Activated naive CD8-positive, alpha-beta T cell treated with anti-CD3 and anti-CD28 coated beads, Interleukin-2, amount 10 ng/mL, durations not matched to agents 7 days and 5 days (primary cell): Measurements from ENCODE around the gene FNTB. TPM values are rescaled to one million over a fixed set of nuclear protein-coding genes. Genes with fewer than 3 reads are reported as not detected.

ENCODE experiments used
- ATAC-seq: fragments of 150-1000 bp; cut with Tn5 transposase; one replicate; pipeline ENCODE4 v1.10.0; 2021; ENCODE audit warnings: low read depth, moderate library complexity
- POLR2A ChIA-PET: fragments of 350-600 bp; sonication (Branson Sonifier 250); formaldehyde crosslinking; loops from one replicate; lab custom pipeline; 2021; ENCODE audit warnings: antibody characterized with exemption; lab: Charles Lee
- DNase-seq: peaks from one replicate; pipeline ENCODE4 v3.0.0; 2021
- H3K27ac Mint-ChIP-seq: one replicate; pipeline ENCODE4 v1.8.0; 2022; ENCODE audit warnings: mild to moderate bottlenecking, mixed read lengths
- H3K27me3 Mint-ChIP-seq: one replicate; pipeline ENCODE4 v1.8.0; 2022; ENCODE audit warnings: mild to moderate bottlenecking, moderate library complexity, mixed read lengths
- H3K36me3 Mint-ChIP-seq: one replicate; pipeline ENCODE4 v1.8.0; 2021; ENCODE audit warnings: mild to moderate bottlenecking, mixed read lengths
- H3K4me1 Mint-ChIP-seq: one replicate; pipeline ENCODE4 v1.8.0; 2021; ENCODE audit warnings: mixed read lengths
- H3K4me3 Mint-ChIP-seq: one replicate; pipeline ENCODE4 v1.8.0; 2022; ENCODE audit warnings: mild to moderate bottlenecking, moderate library complexity, mixed read lengths
- H3K9me3 Mint-ChIP-seq: one replicate; pipeline ENCODE4 v1.8.0; 2021; ENCODE audit warnings: mixed read lengths
- microRNA-seq: library from miRNA; unstranded; fragments of <30 nt; microRNA quantifications from one replicate; pipeline ENCODE4 v1.2.0, GENCODE V29; 2022
- total RNA-seq, 2 experiments: library from RNA; stranded (reverse); gene quantifications; one replicate each; pipeline ENCODE4 v1.2.3, GENCODE V29; 2021

The FNTB gene
- total RNA-seq, 2 experiments from 2014 or later = 15.8 to 17.8 TPM

GRCh38 chr14:65104791-65105190 lies 118.1 kb downstream of the FNTB start:
- no peaks in the 10 kb centered on the region for H3K9me3 Mint-ChIP-seq
- H3K4me1 Mint-ChIP-seq = peaks cover 22% of the 10 kb centered on the region
- no peak overlapping the region for H3K27ac Mint-ChIP-seq
- DNase-seq = no peak
- no peak for ATAC-seq
- H3K4me3 Mint-ChIP-seq = no peak overlapping the region
- H3K27me3 Mint-ChIP-seq = peaks cover 5% of the 10 kb centered on the region
- H3K36me3 Mint-ChIP-seq = peaks cover 9% of the 10 kb centered on the region
- POLR2A ChIA-PET = no interaction called here

- no peak for ATAC-seq
- H3K9me3 Mint-ChIP-seq = no peaks in the 10 kb centered on the region
- H3K4me1 Mint-ChIP-seq = peaks cover 14% of the 10 kb centered on the region
- DNase-seq = no peak
- peaks cover 11% of the 10 kb centered on the region for H3K27me3 Mint-ChIP-seq
- H3K4me3 Mint-ChIP-seq = no peak overlapping the region
- peaks cover 3% of the 10 kb centered on the region for H3K36me3 Mint-ChIP-seq
- no peak overlapping the region for H3K27ac Mint-ChIP-seq
- POLR2A ChIA-PET = no interaction called here
Measured at GRCh38 chr14:65106316-65106715, 119.6 kb downstream of the FNTB start.

GRCh38 chr14:65106736-65107135 lies 120.0 kb downstream of the FNTB start:
- Mint-ChIP-seq H3K36me3 (peaks cover 3% of the 10 kb centered on the region), H3K4me1 (peaks cover 14% of the 10 kb centered on the region), H3K27me3 (peaks cover 11% of the 10 kb centered on the region), H3K4me3 (no peak overlapping the region), H3K9me3 (no peaks in the 10 kb centered on the region), H3K27ac (no peak overlapping the region)
- ATAC-seq (no peak), DNase-seq (no peak)
- POLR2A ChIA-PET = no interaction called here

- POLR2A ChIA-PET = no interaction called here
- Mint-ChIP-seq H3K27me3 (peaks cover 11% of the 10 kb centered on the region), H3K36me3 (peaks cover 2% of the 10 kb centered on the region), H3K9me3 (no peaks in the 10 kb centered on the region), H3K27ac (no peak overlapping the region), H3K4me3 (no peak overlapping the region), H3K4me1 (peaks cover 14% of the 10 kb centered on the region)
- DNase-seq (no peak), ATAC-seq (no peak)
Measured at GRCh38 chr14:65107200-65107599, 120.5 kb downstream of the FNTB start.

GRCh38 chr14:65109357-65109756 lies 122.7 kb downstream of the FNTB start:
- no peak for DNase-seq
- POLR2A ChIA-PET = no interaction called here
- no peaks in the 10 kb centered on the region for H3K9me3 Mint-ChIP-seq
- no peak overlapping the region for H3K4me3 Mint-ChIP-seq
- ATAC-seq = no peak
- H3K27me3 Mint-ChIP-seq = peaks cover 11% of the 10 kb centered on the region
- H3K4me1 Mint-ChIP-seq = peaks cover 6% of the 10 kb centered on the region
- H3K36me3 Mint-ChIP-seq = no peaks in the 10 kb centered on the region
- no peak overlapping the region for H3K27ac Mint-ChIP-seq

GRCh38 chr14:65110525-65110924 lies 123.8 kb downstream of the FNTB start:
- H3K27me3 Mint-ChIP-seq = peaks cover 11% of the 10 kb centered on the region
- no peak overlapping the region for H3K4me3 Mint-ChIP-seq
- H3K9me3 Mint-ChIP-seq = no peaks in the 10 kb centered on the region
- H3K4me1 Mint-ChIP-seq = peaks cover 6% of the 10 kb centered on the region
- no peak for DNase-seq
- H3K36me3 Mint-ChIP-seq = no peaks in the 10 kb centered on the region
- no peak for ATAC-seq
- POLR2A ChIA-PET = no interaction called here
- no peak overlapping the region for H3K27ac Mint-ChIP-seq

Small RNA genes lying within 50 kb of the gene (microRNA-seq; reads per million reads assigned to microRNA genes)
- not detected for gene MIR4706

Other genes starting within 250 kb of the FNTB start
- gene SPTB, start 107.0 kb upstream of the FNTB start, total RNA-seq = not detected
- gene CHURC1, start 72.4 kb upstream of the FNTB start, total RNA-seq = 10 to 100 TPM; 67.6 to 89.7 TPM
- gene GPX2, start 44.1 kb upstream of the FNTB start, total RNA-seq = not detected
- gene RAB15, start 14.6 kb upstream of the FNTB start, total RNA-seq = 1 to 10 TPM; 2.7 to 3.5 TPM
- gene MAX, start 115.6 kb downstream of the FNTB start, total RNA-seq = 100 to 1,000 TPM; 150 to 155 TPM